HepG2 (cell line): ENCODE data around the gene UAP1L1. TPM values are rescaled to one million over a fixed set of nuclear protein-coding genes. Genes with fewer than 3 reads are reported as not detected.

ENCODE experiments used
- CEBPG ChIP-seq: IDR thresholded peaks from 2 replicates; pipeline ENCODE4 v1.6.1; 2016
- JDP2 ChIP-seq: sonication (generic); formaldehyde crosslinking; IDR thresholded peaks from 2 replicates; pipeline ENCODE4 v1.8.1; 2022; ENCODE audit warnings: missing genetic modification reagents, borderline replicate concordance
- PAXIP1 ChIP-seq: sonication (generic); formaldehyde crosslinking; conservative IDR thresholded peaks from 2 replicates; pipeline ENCODE4 v1.4.0; 2020; ENCODE audit warnings: mild to moderate bottlenecking, missing genetic modification reagents, moderate library complexity
- PHF20 ChIP-seq: sonication (generic); formaldehyde crosslinking; IDR thresholded peaks from 2 replicates; pipeline ENCODE4 v1.5.0; 2020; ENCODE audit warnings: mild to moderate bottlenecking, missing genetic modification reagents
- RBM39 ChIP-seq: fragments of 200-400 bp; formaldehyde crosslinking; IDR thresholded peaks from one replicate; pipeline ENCODE4 v1.6.1; 2018; ENCODE audit warnings: antibody characterized with exemption, mild to moderate bottlenecking, low read depth, low read length; ENCODE audit not compliant: poor library complexity, severe bottlenecking
- SMC3 ChIP-seq: IDR thresholded peaks from 2 replicates; pipeline ENCODE4 v1.6.1; 2011; ENCODE audit warnings: low read length, improper control_type of control experiment
- TOE1 ChIP-seq: sonication (generic); formaldehyde crosslinking; IDR thresholded peaks from 2 replicates; pipeline ENCODE4 v1.4.0; 2020; ENCODE audit warnings: mild to moderate bottlenecking, missing genetic modification reagents
- WIZ ChIP-seq: sonication (generic); formaldehyde crosslinking; IDR thresholded peaks from 2 replicates; pipeline ENCODE4 v1.5.1; 2020; ENCODE audit warnings: mild to moderate bottlenecking, missing genetic modification reagents
- ZNF24 ChIP-seq: fragments of 450-650 bp; IDR thresholded peaks from 2 replicates; pipeline ENCODE4 v1.6.1; 2017; ENCODE audit warnings: antibody characterized with exemption, mild to moderate bottlenecking
- ZNF407 ChIP-seq: sonication (generic); formaldehyde crosslinking; IDR thresholded peaks from one replicate; pipeline ENCODE4 v1.5.1; 2020; ENCODE audit warnings: mild to moderate bottlenecking, missing genetic modification reagents; ENCODE audit errors: not compliant biosample characterization
- ZNF547 ChIP-seq: sonication (generic); formaldehyde crosslinking; IDR thresholded peaks from 2 replicates; pipeline ENCODE4 v1.5.1; 2020; ENCODE audit warnings: mild to moderate bottlenecking, missing genetic modification reagents
- ZNF557 ChIP-seq: sonication (generic); formaldehyde crosslinking; IDR thresholded peaks from 2 replicates; pipeline ENCODE4 v1.4.0; 2020; ENCODE audit warnings: missing genetic modification reagents
- ZNF580 ChIP-seq: IDR thresholded peaks from 2 replicates; pipeline ENCODE4 v1.6.1; 2016; ENCODE audit warnings: low read depth, borderline replicate concordance
- ZNF652 ChIP-seq: IDR thresholded peaks from 2 replicates; pipeline ENCODE4 v1.6.1; 2016; ENCODE audit warnings: low read depth, borderline replicate concordance
- ZNF674 ChIP-seq: sonication (generic); formaldehyde crosslinking; IDR thresholded peaks from 2 replicates; pipeline ENCODE4 v1.5.0; 2020; ENCODE audit warnings: low read depth, mild to moderate bottlenecking, missing genetic modification reagents
- polyA plus RNA-seq, 8 experiments: library from polyadenylated mRNA; depleted of rRNA in 3 of 8; stranded (reverse) in 7 of 8; unstranded in 1 of 8; fragments of >200 nt; fragmentation: Illumina TruSeq in 4 of 8; extraction: Trizol in 4 of 8; gene quantifications; 2 replicates each; pipeline versions ENCODE4 v1.2.1 to v1.2.3, GENCODE V29; 2011 to 2016; ENCODE audit warnings: low read depth in 4 of 8, missing spikeins in 1 of 8, mixed read lengths in 1 of 8; ENCODE audit not compliant: insufficient read depth in 1 of 8
- total RNA-seq, 5 experiments: library from RNA; depleted of rRNA; stranded (reverse); fragments of >200 nt; fragmentation: Illumina TruSeq; extraction: Trizol; gene quantifications; 2 replicates each; pipeline ENCODE4 v1.2.3, GENCODE V29; 2016; ENCODE audit warnings: low read depth in 1 of 5
- TF ChIP-seq, protein P1 (sequence below): sonication (generic); formaldehyde crosslinking; IDR thresholded peaks from 2 replicates; pipeline ENCODE4 v1.5.1; 2020; ENCODE audit warnings: missing genetic modification reagents, mild to moderate bottlenecking, borderline replicate concordance

UAP1L1 gene
- total and polyA plus RNA-seq, 2 of the 13 experiments (the other 11 are each of a cell fraction or from before 2014, with no cell fraction given) = 5.4 to 6.4 TPM

GRCh38 chr9:137070906-137071275, 6.4 kb upstream of the UAP1L1 start (continued):
- TF ChIP-seq JDP2 (CRISPR knock-in tag) (no peak), WIZ (CRISPR knock-in tag) (no peak), CEBPG (CRISPR knock-in tag) (no peak), ZNF407 (CRISPR knock-in tag) (no peak), SMC3 (no peak), ZNF547 (CRISPR knock-in tag) (peak; percentile 70; the same call in 1 of the 2 replicates), TOE1 (CRISPR knock-in tag) (no peak), PHF20 (CRISPR knock-in tag) (no peak), ZNF24 (no peak), ZNF652 (no peak), ZNF674 (CRISPR knock-in tag) (no peak), PAXIP1 (CRISPR knock-in tag) (no peak), ZNF557 (CRISPR knock-in tag) (no peak), ZNF580 (CRISPR knock-in tag) (no peak), RBM39 (no peak)
- TF ChIP-seq, protein P1, sequence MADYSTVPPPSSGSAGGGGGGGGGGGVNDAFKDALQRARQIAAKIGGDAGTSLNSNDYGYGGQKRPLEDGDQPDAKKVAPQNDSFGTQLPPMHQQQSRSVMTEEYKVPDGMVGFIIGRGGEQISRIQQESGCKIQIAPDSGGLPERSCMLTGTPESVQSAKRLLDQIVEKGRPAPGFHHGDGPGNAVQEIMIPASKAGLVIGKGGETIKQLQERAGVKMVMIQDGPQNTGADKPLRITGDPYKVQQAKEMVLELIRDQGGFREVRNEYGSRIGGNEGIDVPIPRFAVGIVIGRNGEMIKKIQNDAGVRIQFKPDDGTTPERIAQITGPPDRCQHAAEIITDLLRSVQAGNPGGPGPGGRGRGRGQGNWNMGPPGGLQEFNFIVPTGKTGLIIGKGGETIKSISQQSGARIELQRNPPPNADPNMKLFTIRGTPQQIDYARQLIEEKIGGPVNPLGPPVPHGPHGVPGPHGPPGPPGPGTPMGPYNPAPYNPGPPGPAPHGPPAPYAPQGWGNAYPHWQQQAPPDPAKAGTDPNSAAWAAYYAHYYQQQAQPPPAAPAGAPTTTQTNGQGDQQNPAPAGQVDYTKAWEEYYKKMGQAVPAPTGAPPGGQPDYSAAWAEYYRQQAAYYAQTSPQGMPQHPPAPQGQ (CRISPR knock-in tag) = no peak
